Adipocyte (in vitro differentiated cells): ENCODE measurements around the gene ZDHHC14.

Experiments
- DNase-seq: peaks from one replicate; pipeline ENCODE4 v3.0.0-alpha.2; 2015; ENCODE audit warnings: low read depth
- H3K27me3 ChIP-seq: replicated peaks from 2 replicates; pipeline ENCODE4 v1.7.0; 2013; ENCODE audit warnings: mild to moderate bottlenecking, low read length, moderate library complexity; ENCODE audit not compliant: control insufficient read depth, insufficient read depth
- H3K36me3 ChIP-seq: 2 replicates; pipeline ENCODE4 v1.7.0; 2013; ENCODE audit warnings: low read length, mild to moderate bottlenecking, moderate library complexity; ENCODE audit not compliant: control insufficient read depth, insufficient read depth, severe bottlenecking
- H3K4me1 ChIP-seq: 2 replicates; pipeline ENCODE4 v1.7.0; 2013; ENCODE audit warnings: mild to moderate bottlenecking, low read length, moderate library complexity; ENCODE audit not compliant: control insufficient read depth, insufficient read depth
- H3K4me3 ChIP-seq: 2 replicates; pipeline ENCODE4 v1.7.0; 2013; ENCODE audit warnings: mild to moderate bottlenecking, low read length, moderate library complexity
- H3K9ac ChIP-seq: 2 replicates; pipeline ENCODE4 v1.7.0; 2013; ENCODE audit warnings: mild to moderate bottlenecking, low read length, moderate library complexity
- H3K9me3 ChIP-seq: 2 replicates; pipeline ENCODE4 v1.7.0; 2013; ENCODE audit warnings: mild to moderate bottlenecking, low read length, moderate library complexity; ENCODE audit not compliant: control insufficient read depth

The ZDHHC14 gene

DNA sequence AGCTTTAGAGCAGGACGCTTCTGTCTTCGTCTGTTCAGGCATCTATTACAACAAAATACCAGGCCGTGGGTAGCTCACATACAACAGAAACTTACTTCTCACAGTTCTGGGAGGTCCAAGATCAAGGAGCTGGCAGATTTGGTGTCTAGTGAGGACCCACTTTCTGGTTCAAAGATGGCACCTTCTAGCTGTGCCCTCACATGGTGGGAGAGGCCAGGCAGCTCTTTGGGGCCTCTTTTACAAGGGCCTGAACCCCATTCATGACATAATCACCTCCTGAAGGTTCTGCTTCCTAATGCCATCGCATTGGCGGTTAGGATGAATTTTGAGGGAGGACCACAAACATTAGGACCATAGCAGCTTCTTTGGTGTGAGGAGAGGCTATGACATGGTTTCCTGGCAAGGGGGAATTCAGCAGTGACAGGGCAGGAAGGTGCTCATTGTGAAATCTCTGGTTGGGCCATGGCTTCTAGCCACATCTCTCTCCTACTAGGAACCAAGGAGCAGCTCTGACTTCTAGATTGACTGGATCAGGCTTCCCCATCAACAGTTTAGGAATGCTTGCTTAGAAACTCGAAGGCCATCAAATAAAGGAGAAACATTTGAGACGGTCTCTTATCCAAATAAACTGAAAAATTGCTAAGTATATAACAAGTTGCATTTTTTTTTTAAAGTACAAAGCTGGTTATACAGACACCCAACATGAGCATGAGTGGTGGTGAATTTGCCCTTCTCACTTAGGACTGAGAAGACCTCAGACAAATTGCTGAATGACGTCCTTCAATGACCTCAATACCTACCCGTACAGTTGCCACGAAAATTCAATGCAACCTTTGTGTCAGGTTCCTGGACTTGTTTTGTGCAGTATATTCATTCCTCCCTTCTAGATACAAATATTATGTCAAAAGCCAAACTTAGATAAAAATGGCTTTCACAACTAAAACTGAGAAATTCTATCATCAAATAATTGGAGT is 140.7 kb downstream of the ZDHHC14 start:
- no peak overlapping the region for H3K4me3 ChIP-seq
- no peaks in the 10 kb centered on the region for H3K36me3 ChIP-seq
- H3K4me1 ChIP-seq, result no peaks in the 10 kb centered on the region
- H3K9ac ChIP-seq, result no peak overlapping the region
- peaks cover 51% of the 10 kb centered on the region for H3K27me3 ChIP-seq
- no peak for DNase-seq
- H3K9me3 ChIP-seq, result peaks cover 6% of the 10 kb centered on the region

DNA sequence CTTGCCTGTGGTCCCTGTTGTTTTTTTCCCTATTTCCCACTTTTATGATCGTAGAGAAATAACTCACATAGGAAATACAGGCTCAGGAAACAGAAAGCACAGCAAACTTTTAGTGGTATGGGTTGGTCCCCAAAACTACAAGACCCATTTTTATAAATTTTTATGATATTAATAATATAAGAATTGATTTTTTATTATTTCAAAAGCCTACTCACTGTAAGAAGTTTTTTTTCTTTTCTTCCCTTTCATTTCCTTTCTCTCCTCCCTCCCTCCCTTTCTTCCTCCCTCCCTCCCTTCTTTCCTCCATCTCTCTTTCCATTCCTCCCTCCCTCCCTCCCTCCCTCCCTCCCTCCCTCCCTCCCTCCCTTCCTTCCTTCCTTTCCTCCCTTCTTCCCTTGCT is 141.5 kb downstream of the ZDHHC14 start:
- H3K9ac ChIP-seq, result no peak overlapping the region
- H3K4me3 ChIP-seq, result no peak overlapping the region
- H3K9me3 ChIP-seq, result peaks cover 6% of the 10 kb centered on the region
- H3K36me3 ChIP-seq, result no peaks in the 10 kb centered on the region
- H3K27me3 ChIP-seq, result peaks cover 55% of the 10 kb centered on the region
- DNase-seq, result no peak
- H3K4me1 ChIP-seq, result peaks cover 6% of the 10 kb centered on the region

DNA sequence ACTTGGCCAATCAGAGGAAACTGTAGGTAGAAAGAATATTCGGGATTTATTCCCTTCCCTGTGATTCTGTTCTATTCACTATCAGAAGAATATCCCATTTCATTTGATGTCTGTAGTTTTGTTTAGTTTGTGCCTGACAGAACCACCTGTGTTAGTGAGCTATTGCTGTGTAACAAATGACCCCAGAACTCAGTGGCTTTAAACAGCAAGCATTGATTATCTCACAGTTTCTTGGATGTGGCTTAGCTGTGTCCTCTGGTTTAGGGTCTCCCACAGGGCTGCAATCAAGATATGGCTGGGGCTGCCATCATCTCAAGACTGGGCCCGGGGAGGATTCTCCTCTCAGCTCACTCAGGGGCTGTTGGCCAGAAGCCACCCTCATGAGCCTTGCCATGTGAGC is 143.7 kb downstream of the ZDHHC14 start:
- H3K9me3 ChIP-seq, result peaks cover 6% of the 10 kb centered on the region
- no peaks in the 10 kb centered on the region for H3K36me3 ChIP-seq
- H3K27me3 ChIP-seq, result peaks cover 43% of the 10 kb centered on the region
- peaks cover 24% of the 10 kb centered on the region for H3K4me1 ChIP-seq
- no peak for DNase-seq
- H3K4me3 ChIP-seq, result no peak overlapping the region
- H3K9ac ChIP-seq, result no peak overlapping the region

DNA sequence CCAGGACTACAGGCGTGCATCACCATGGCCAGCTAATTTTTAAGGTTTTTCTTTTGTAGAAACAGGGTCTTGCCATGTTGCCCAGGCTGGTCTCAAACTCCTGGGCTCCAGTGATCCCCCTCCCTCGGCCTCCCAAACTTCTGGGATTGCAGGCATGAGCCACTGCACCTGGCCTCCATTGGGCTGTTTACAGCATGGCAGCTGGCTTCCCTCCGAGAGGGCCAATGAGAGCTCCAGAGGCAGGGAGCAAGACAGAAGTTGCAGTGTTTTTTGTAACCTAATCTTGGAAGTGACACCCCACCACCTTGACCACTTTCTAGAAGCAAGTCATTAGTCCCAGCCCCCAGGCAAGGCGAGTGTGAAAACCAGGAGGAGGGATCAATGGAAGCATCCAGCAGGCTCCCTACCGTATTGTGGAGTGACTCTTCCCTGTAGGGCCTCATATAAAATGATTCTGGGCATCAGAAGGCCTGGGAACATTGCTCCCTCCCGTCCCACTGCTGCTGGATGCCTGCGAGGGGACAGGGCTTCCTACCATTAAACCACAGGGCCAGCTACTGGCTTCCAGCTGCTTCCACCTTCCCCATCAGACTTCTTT is 144.4 kb downstream of the ZDHHC14 start:
- Histone ChIP-seq H3K9ac (no peak overlapping the region), H3K4me3 (no peak overlapping the region), H3K9me3 (peaks cover 6% of the 10 kb centered on the region), H3K4me1 (peaks cover 25% of the 10 kb centered on the region), H3K27me3 (peaks cover 41% of the 10 kb centered on the region), H3K36me3 (no peaks in the 10 kb centered on the region)
- DNase-seq, result no peak

DNA sequence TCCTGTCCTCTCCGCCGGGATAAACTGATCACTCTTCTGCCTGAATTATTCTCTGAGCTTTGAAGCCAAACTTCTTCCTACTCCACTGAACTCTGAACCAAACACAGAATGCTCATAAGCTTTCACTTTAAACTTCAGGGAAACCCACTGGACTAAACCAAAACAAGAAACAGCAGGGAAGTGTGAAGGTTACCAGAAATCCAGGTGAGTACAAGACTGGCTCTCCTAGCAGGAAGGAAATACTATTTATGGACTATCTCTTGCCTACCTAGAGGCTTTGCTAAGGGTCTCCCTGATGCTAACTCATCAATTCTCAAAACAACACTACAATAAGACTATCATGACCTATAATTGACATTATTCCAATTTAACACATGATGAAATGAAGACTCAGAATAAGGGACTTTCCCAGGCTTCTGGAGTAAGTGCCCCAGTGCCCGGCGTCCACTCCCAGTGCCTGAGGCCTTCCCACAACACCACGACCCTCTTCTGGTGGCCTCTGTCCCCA is 145.0 kb downstream of the ZDHHC14 start:
- H3K27me3 ChIP-seq, result peaks cover 47% of the 10 kb centered on the region
- no peak for DNase-seq
- H3K4me3 ChIP-seq, result no peak overlapping the region
- peaks cover 25% of the 10 kb centered on the region for H3K4me1 ChIP-seq
- peaks cover 6% of the 10 kb centered on the region for H3K9me3 ChIP-seq
- H3K36me3 ChIP-seq, result no peaks in the 10 kb centered on the region
- no peak overlapping the region for H3K9ac ChIP-seq

DNA sequence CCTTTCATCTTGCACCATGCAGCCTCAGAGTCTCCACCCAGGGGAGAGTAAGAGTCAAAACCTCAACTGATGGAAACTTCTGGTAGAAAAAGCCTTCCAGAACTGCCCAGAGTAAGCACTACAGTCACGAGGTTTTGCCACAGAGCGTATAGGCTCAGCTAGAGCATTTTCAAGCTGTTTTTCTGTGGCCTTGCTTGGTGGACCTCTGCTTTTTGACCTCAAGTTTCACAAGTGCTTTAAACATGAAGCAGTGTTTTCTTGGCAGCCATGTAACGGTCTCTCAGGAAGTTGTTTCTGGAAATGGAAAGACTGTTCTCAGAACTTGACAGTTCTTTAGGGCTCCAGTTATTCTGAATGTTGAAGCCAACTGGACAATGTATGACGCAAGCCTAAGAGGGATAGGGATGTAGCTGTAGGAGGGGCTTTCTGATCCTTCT is 146.5 kb downstream of the ZDHHC14 start:
- Histone ChIP-seq H3K9ac (no peak overlapping the region), H3K27me3 (peaks cover 57% of the 10 kb centered on the region), H3K36me3 (no peaks in the 10 kb centered on the region), H3K9me3 (peaks cover 6% of the 10 kb centered on the region), H3K4me1 (peaks cover 25% of the 10 kb centered on the region), H3K4me3 (no peak overlapping the region)
- DNase-seq, result no peak

DNA sequence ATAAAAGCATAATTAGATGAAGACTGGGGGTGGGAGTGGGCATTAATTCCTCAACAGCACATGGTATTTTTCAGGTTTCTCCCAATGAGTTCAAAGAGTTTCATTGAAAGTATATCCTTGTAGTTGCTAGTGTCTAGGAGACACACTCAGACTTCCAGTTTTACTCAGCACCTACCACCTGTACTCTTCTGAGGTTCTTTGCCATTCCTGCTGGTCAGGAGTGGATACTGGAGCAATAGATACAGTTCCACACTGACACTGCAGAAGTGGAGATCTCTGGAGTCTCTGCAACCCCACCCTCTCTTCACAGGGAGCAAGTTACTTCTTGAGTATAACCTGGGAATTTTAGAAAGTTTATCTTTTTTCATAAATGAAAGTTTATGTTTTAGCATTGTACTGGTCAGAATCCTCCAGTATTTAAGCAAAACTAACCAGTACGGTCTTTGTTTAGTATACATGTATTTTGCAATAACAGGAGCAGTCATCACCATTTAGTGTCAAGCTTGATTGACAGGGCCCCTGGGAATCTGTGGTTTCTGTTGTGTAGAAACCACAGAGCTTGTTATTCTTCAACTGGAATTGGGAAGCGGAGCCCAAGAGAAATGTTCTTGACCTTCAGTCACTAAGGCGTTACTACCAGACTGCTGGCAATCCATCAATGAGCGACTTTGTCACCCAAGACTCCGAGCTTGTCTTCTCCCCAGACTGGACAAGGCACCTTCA is 148.1 kb downstream of the ZDHHC14 start:
- Histone ChIP-seq H3K36me3 (no peaks in the 10 kb centered on the region), H3K9me3 (peaks cover 6% of the 10 kb centered on the region), H3K9ac (no peak overlapping the region), H3K27me3 (peaks cover 67% of the 10 kb centered on the region), H3K4me3 (no peak overlapping the region), H3K4me1 (peaks cover 25% of the 10 kb centered on the region)
- DNase-seq, result no peak

DNA sequence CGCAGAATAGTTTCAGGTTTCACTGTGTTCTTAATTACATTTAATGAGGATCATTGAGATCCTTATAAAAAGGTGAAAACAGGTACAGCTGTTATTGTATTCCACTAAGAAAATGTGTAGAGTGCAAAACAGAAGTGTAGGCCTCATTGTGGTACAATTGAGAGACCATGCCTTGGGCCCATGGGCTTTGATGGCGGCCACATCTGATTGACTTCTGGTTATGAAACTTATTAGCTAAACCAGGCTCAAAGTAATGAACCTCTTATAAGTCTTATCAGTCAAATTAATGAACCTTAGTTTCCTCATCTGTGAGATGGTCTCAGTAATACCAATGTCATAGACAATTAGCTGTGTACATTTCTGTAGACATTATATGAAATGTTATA is 148.7 kb downstream of the ZDHHC14 start:
- Histone ChIP-seq H3K9me3 (peaks cover 4% of the 10 kb centered on the region), H3K27me3 (peaks cover 65% of the 10 kb centered on the region), H3K36me3 (no peaks in the 10 kb centered on the region), H3K9ac (no peak overlapping the region), H3K4me1 (peaks cover 25% of the 10 kb centered on the region), H3K4me3 (no peak overlapping the region)
- DNase-seq, result no peak

DNA sequence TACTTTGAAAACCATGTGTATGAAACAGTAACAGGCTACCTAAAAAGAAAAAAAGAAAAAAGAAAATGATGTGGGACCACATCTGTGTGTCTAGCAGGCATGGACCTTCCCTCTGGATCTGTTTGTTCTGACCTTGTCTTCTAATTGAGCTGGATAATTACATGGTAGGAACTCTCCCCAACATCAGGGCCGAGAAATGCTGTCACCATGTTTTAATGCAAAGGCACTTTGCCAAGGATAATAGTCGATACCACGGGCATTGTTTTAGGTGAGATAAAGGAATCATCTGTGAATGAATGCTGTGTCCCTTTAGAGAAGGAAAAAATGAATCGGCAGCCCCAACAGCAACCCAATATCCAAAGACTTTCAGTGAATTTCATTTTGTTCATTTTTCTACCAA is 149.1 kb downstream of the ZDHHC14 start:
- no peak overlapping the region for H3K4me3 ChIP-seq
- peaks cover 27% of the 10 kb centered on the region for H3K4me1 ChIP-seq

DNA sequence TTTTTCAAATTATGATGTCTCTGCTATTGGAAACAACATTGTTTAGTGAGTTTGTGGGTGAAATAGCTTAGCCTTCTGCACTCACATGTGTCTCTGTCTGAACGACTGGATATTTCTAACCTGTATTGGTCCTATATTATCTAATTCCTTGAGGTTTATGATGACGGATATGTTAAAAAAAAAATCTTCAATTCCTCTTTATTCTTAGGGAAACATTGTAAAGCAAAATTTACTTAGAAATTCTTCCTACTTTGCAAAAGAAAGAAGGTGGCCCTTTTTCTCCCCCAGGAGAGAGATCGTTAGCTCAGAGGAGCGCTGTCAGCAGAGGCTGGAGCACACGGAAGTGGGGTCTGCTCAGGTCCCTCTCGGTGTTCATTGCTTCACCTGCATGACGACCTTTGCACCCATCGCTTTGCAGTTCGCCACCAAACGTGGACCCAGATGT is 149.8 kb downstream of the ZDHHC14 start:
- Histone ChIP-seq H3K27me3 (peaks cover 54% of the 10 kb centered on the region), H3K4me1 (peaks cover 33% of the 10 kb centered on the region), H3K36me3 (no peaks in the 10 kb centered on the region), H3K4me3 (no peak overlapping the region), H3K9me3 (no peaks in the 10 kb centered on the region), H3K9ac (no peak overlapping the region)
- DNase-seq, result no peak

More for the DNA sequence above, 149.1 kb downstream of the ZDHHC14 start:
- Histone ChIP-seq H3K27me3 (peaks cover 61% of the 10 kb centered on the region), H3K36me3 (no peaks in the 10 kb centered on the region), H3K9me3 (no peaks in the 10 kb centered on the region), H3K9ac (no peak overlapping the region)
- DNase-seq, result no peak
